ENCODE data around the gene MCF2L2. TPM values are rescaled to one million over a fixed set of nuclear protein-coding genes. Genes with fewer than 3 reads are reported as not detected.

MCF2L2 gene
- total and polyA plus RNA-seq, 4 donors = 0.13 to 1.0 (median 0.54) TPM

- H3K27ac ChIP-seq (ENCODE audit: low read depth in 1 of 2, low read length in 2 of 2) = no peak overlapping the region
- H3K27me3 ChIP-seq (ENCODE audit: control insufficient read depth in 1 of 2, insufficient read depth in 2 of 2, low read length in 1 of 2) = no peaks in the 10 kb centered on the region
- H3K36me3 ChIP-seq (ENCODE audit: control insufficient read depth in 1 of 2, insufficient read depth in 2 of 2, low read length in 1 of 2) = no peaks in the 10 kb centered on the region
- H3K4me1 ChIP-seq (ENCODE audit: control insufficient read depth in 1 of 2, insufficient read depth in 2 of 2, low read length in 2 of 2) = no peaks in the 10 kb centered on the region
- ATAC-seq (ENCODE audit: low FRiP score) (no peak), DNase-seq (no peak)
- H3K9me3 ChIP-seq (ENCODE audit: control insufficient read depth, low read length) = no peaks in the 10 kb centered on the region
- WGBS, 2 donors = 63 to 68% methylated on average over 4 of the region's 4 CpGs
- intact Hi-C loops (cut with DNase I) = no loop called here
- H3K4me3 ChIP-seq (ENCODE audit: low read length in 2 of 2) = no peak overlapping the region
These were observed 238.8 kb downstream of the MCF2L2 start for GRCh38 chr3:183189641-183190040.

- Histone ChIP-seq H3K27me3 (ENCODE audit: control insufficient read depth in 1 of 2, insufficient read depth in 2 of 2, low read length in 1 of 2) (no peaks in the 10 kb centered on the region), H3K4me3 (ENCODE audit: low read length in 2 of 2) (no peak overlapping the region), H3K4me1 (ENCODE audit: control insufficient read depth in 1 of 2, insufficient read depth in 2 of 2, low read length in 2 of 2) (no peaks in the 10 kb centered on the region), H3K9me3 (ENCODE audit: control insufficient read depth, low read length) (no peaks in the 10 kb centered on the region), H3K36me3 (ENCODE audit: control insufficient read depth in 1 of 2, insufficient read depth in 2 of 2, low read length in 1 of 2) (no peaks in the 10 kb centered on the region), H3K27ac (ENCODE audit: low read depth in 1 of 2, low read length in 2 of 2) (no peak overlapping the region)
- intact Hi-C loops (cut with DNase I) = no loop called here
- no peak for ATAC-seq (ENCODE audit: low FRiP score)
- peak in 1 of 2 donors; percentile 60 for DNase-seq
- WGBS, 2 donors = 80 to 81% methylated on average over 7 of the region's 7 CpGs
These were observed 239.4 kb downstream of the MCF2L2 start for GRCh38 chr3:183188895-183189462.

DNA sequence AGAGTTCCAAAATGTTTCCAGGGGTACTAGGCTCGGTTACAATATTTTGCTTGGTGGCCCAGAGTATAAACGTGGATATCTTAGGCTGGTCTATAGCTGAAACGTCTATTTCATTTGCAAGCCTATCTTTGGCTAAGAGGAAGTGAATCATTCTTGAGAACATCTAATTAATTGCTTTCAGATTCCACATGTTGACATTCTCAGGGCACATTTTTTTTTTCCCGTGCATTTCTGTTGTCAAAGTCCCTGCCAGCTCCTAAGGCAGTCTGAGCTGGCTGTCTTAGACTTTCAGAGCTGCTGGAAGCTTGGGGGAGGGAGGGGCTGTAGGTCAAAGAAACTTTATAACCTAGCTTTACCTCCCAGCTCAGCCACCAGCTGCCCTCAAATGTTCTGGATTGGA is 242.7 kb downstream of the MCF2L2 start:
- H3K4me1 ChIP-seq (ENCODE audit: control insufficient read depth in 1 of 2, insufficient read depth in 2 of 2, low read length in 2 of 2) = no peaks in the 10 kb centered on the region
- no peaks in the 10 kb centered on the region for H3K27me3 ChIP-seq (ENCODE audit: control insufficient read depth in 1 of 2, insufficient read depth in 2 of 2, low read length in 1 of 2)
- DNase-seq = no peak
- H3K4me3 ChIP-seq (ENCODE audit: low read length in 2 of 2) = no peak overlapping the region
- ATAC-seq (ENCODE audit: low FRiP score) = no peak
- intact Hi-C loops (cut with DNase I) = loop anchor here (2.0 kb wide), 2 partner anchors 197 to 199 kb away; no protein-coding TSS in a partner anchor
- H3K36me3 ChIP-seq (ENCODE audit: control insufficient read depth in 1 of 2, insufficient read depth in 2 of 2, low read length in 1 of 2) = no peaks in the 10 kb centered on the region
- H3K27ac ChIP-seq (ENCODE audit: low read depth in 1 of 2, low read length in 2 of 2) = no peak overlapping the region
- WGBS, 2 donors = 8 to 16% methylated on average over 4 of the region's 4 CpGs
- no peaks in the 10 kb centered on the region for H3K9me3 ChIP-seq (ENCODE audit: control insufficient read depth, low read length)

DNA sequence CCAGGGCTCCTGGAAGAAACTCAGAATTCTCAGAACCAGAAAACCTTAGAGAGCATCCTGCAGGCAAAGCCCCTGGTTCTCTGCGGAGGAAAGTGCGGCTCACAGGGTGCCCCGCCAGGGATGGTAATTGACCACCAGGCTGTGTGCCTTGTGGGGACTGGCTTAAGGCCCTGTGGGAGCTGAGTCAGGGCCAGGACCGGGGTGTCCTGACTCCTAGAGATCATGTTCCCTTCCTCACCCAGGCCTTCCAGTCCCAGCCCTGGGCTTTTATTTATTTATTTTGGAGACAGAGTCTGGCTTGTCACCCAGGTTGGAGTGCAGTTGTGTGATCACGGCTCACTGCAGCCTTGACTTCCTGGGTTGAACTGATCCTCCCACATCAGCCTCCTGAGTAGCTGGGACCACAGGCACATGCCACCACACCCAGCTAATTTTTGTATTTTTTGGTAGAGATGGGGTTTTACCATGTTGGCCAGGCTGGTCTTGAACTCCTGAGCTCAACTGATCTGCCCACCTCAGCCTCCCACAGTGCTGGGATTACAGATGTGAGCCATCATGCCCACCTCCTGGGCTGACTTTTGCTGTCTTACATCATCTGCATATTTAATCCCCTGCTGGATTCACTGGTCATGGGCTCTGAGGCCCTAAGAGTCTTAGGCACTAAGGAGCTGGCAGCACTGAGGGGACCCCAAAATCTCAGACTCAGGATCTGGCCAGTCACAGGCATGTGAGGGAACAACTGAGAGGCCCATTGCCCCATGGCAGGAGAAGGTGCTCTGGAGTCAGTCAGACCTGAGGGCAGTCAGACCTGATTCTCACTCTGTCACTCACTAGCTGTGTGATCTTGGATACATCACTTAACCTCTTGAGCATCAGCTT is 245.4 kb downstream of the MCF2L2 start:
- H3K36me3 ChIP-seq (ENCODE audit: control insufficient read depth in 1 of 2, insufficient read depth in 2 of 2, low read length in 1 of 2) = no peaks in the 10 kb centered on the region
- no peak for DNase-seq
- ATAC-seq (ENCODE audit: low FRiP score) = no peak
- intact Hi-C loops (cut with DNase I) = loop anchor here (2.0 to 5.0 kb wide), 2 partner anchors 56 to 61 kb away; no protein-coding TSS in a partner anchor
- H3K4me1 ChIP-seq (ENCODE audit: control insufficient read depth in 1 of 2, insufficient read depth in 2 of 2, low read length in 2 of 2) = no peaks in the 10 kb centered on the region
- 62 to 63% methylated on average over 5 of the region's 5 CpGs for WGBS, 2 donors
- H3K27me3 ChIP-seq (ENCODE audit: control insufficient read depth in 1 of 2, insufficient read depth in 2 of 2, low read length in 1 of 2) = no peaks in the 10 kb centered on the region
- no peak overlapping the region for H3K4me3 ChIP-seq (ENCODE audit: low read length in 2 of 2)
- no peaks in the 10 kb centered on the region for H3K9me3 ChIP-seq (ENCODE audit: control insufficient read depth, low read length)
- no peak overlapping the region for H3K27ac ChIP-seq (ENCODE audit: low read depth in 1 of 2, low read length in 2 of 2)

- Histone ChIP-seq H3K4me1 (ENCODE audit: control insufficient read depth in 1 of 2, insufficient read depth in 2 of 2, low read length in 2 of 2) (no peaks in the 10 kb centered on the region), H3K9me3 (ENCODE audit: control insufficient read depth, low read length) (no peaks in the 10 kb centered on the region), H3K27me3 (ENCODE audit: control insufficient read depth in 1 of 2, insufficient read depth in 2 of 2, low read length in 1 of 2) (no peaks in the 10 kb centered on the region), H3K36me3 (ENCODE audit: control insufficient read depth in 1 of 2, insufficient read depth in 2 of 2, low read length in 1 of 2) (no peaks in the 10 kb centered on the region), H3K4me3 (ENCODE audit: low read length in 2 of 2) (no peak overlapping the region), H3K27ac (ENCODE audit: low read depth in 1 of 2, low read length in 2 of 2) (no peak overlapping the region)
- WGBS, 2 donors = 92% methylated on average over 7 of the region's 7 CpGs
- no peak for ATAC-seq (ENCODE audit: low FRiP score)
- DNase-seq = no peak
- intact Hi-C loops (cut with DNase I) = loop anchor here (2.0 to 5.0 kb wide), 2 partner anchors 55 to 60 kb away; no protein-coding TSS in a partner anchor
These were observed 246.3 kb downstream of the MCF2L2 start for GRCh38 chr3:183182073-183182472.

DNA sequence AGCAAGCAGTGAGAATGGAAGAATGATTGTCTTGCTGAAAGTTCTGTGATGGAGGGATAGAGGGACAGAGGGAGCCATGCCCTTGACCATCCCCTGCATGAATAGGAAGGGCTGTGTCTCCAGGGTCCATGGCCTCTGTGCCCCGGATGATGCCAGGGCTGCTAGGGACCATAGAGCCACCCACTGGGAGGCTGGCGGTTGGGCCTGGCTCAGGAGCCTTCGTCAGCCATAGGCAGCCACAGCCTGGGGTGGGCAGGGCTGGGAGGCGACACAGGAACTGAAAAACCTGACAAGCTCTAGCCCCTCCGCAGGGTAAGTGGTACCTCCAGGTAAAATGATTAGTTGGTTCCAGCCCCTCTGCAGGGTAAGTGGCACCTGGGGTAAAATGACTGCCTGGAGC is 246.8 kb downstream of the MCF2L2 start:
- WGBS, 2 donors = 95% methylated on average over 5 of the region's 5 CpGs
- Histone ChIP-seq H3K4me3 (ENCODE audit: low read length in 2 of 2) (no peak overlapping the region), H3K36me3 (ENCODE audit: control insufficient read depth in 1 of 2, insufficient read depth in 2 of 2, low read length in 1 of 2) (no peaks in the 10 kb centered on the region), H3K9me3 (ENCODE audit: control insufficient read depth, low read length) (no peaks in the 10 kb centered on the region), H3K27me3 (ENCODE audit: control insufficient read depth in 1 of 2, insufficient read depth in 2 of 2, low read length in 1 of 2) (no peaks in the 10 kb centered on the region), H3K27ac (ENCODE audit: low read depth in 1 of 2, low read length in 2 of 2) (no peak overlapping the region), H3K4me1 (ENCODE audit: control insufficient read depth in 1 of 2, insufficient read depth in 2 of 2, low read length in 2 of 2) (no peaks in the 10 kb centered on the region)
- DNase-seq (no peak), ATAC-seq (ENCODE audit: low FRiP score) (no peak)
- intact Hi-C loops (cut with DNase I) = loop anchor here (2.0 to 5.0 kb wide), 2 partner anchors 55 to 59 kb away; no protein-coding TSS in a partner anchor

DNA sequence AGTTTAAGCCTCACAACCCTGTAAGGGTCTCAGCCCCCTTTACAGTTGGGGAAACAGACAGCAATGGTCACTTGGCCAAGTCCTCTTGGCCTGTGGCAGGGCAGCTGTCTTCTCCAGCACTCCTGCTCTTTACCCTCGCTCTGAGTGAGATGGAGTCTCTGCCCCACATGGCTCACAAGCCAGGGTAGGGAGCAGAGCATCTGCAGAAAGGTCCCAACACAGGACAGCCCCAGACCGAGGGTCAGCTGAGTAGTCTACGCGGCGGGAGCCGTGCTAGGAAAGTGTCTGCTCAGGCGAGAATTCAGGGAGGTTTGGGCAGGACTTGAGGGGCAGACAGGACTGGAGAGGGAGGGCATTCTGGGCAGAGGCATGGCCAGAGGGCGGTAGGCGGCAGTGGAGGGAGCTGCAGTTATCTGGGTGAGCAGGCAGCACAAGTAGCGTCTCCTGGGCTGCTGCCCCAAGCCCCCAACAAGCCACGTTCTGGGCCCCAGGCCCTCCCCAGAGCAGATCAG is 247.6 kb downstream of the MCF2L2 start:
- H3K4me1 ChIP-seq (ENCODE audit: control insufficient read depth in 1 of 2, insufficient read depth in 2 of 2, low read length in 2 of 2) = no peaks in the 10 kb centered on the region
- DNase-seq = no peak
- H3K9me3 ChIP-seq (ENCODE audit: control insufficient read depth, low read length) = no peaks in the 10 kb centered on the region
- no peaks in the 10 kb centered on the region for H3K36me3 ChIP-seq (ENCODE audit: control insufficient read depth in 1 of 2, insufficient read depth in 2 of 2, low read length in 1 of 2)
- no peak overlapping the region for H3K4me3 ChIP-seq (ENCODE audit: low read length in 2 of 2)
- H3K27me3 ChIP-seq (ENCODE audit: control insufficient read depth in 1 of 2, insufficient read depth in 2 of 2, low read length in 1 of 2) = no peaks in the 10 kb centered on the region
- WGBS, 2 donors = 90 to 94% methylated on average over 11 of the region's 11 CpGs
- no peak for ATAC-seq (ENCODE audit: low FRiP score)
- intact Hi-C loops (cut with DNase I) = loop anchor here in 1 of 2 donors (5.0 kb wide), 1 partner anchor 59 kb away; no protein-coding TSS in a partner anchor
- no peak overlapping the region for H3K27ac ChIP-seq (ENCODE audit: low read depth in 1 of 2, low read length in 2 of 2)

DNA sequence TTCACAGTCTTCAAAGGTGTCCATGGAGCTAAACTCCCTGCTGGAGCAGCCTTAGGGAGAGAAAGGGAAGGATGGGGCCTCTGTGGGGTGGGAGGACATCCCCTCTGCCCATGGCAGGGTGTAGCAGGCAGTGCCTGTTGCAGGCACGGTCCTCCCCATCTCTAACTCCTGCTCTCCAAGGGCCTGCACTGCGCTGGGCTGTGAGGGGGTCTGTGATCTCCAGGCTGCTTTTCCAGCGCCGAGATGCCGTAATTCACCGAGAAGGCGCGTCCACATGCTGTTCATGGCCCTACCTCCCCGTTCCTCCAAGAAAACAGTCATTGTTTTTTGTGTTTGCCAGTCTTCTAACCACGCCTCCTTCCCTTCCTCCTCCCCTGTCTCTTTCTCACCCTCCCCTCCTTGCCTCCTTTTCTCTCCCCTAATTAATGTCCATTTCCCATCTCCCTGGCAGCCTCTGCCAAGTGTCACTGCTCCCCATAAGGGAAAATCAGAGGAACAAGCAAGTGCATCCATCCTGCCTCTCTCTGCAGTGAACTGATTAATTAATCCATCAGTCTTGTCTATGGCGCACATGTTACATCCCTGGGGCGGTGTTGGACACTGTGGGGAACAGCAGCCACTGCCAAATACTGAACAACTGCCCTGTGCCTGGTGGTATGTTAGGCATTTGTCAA is 248.2 kb downstream of the MCF2L2 start:
- DNase-seq = no peak
- H3K27me3 ChIP-seq (ENCODE audit: control insufficient read depth in 1 of 2, insufficient read depth in 2 of 2, low read length in 1 of 2) = no peaks in the 10 kb centered on the region
- H3K9me3 ChIP-seq (ENCODE audit: control insufficient read depth, low read length) = no peaks in the 10 kb centered on the region
- no peaks in the 10 kb centered on the region for H3K4me1 ChIP-seq (ENCODE audit: control insufficient read depth in 1 of 2, insufficient read depth in 2 of 2, low read length in 2 of 2)
- no peak for ATAC-seq (ENCODE audit: low FRiP score)
- WGBS, 2 donors = 86 to 90% methylated on average over 12 of the region's 12 CpGs
- intact Hi-C loops (cut with DNase I) = loop anchor here in 1 of 2 donors (5.0 kb wide), 1 partner anchor 58 kb away; no protein-coding TSS in a partner anchor
- no peaks in the 10 kb centered on the region for H3K36me3 ChIP-seq (ENCODE audit: control insufficient read depth in 1 of 2, insufficient read depth in 2 of 2, low read length in 1 of 2)
- H3K27ac ChIP-seq (ENCODE audit: low read depth in 1 of 2, low read length in 2 of 2) = no peak overlapping the region
- no peak overlapping the region for H3K4me3 ChIP-seq (ENCODE audit: low read length in 2 of 2)
